Karpas-422 (cell line): Measurements from ENCODE around the gene ENC1. TPM values are rescaled to one million over a fixed set of nuclear protein-coding genes. Genes with fewer than 3 reads are reported as not detected.

ENCODE experiments used
- DNase-seq: peaks from one replicate; pipeline ENCODE4 v3.0.0-alpha.2; 2015
- H2AFZ ChIP-seq: fragments of 200-600 bp; sonication (generic); 2 replicates; pipeline ENCODE4 v1.6.1; 2014; ENCODE audit warnings: antibody characterized with exemption, low read length, mixed read lengths
- H3K27ac ChIP-seq: fragments of 200-600 bp; sonication (generic); 2 replicates; pipeline ENCODE4 v1.5.1; 2014; ENCODE audit warnings: mild to moderate bottlenecking, low read length, moderate library complexity
- H3K27me3 ChIP-seq: fragments of 200-600 bp; sonication (generic); 2 replicates; pipeline ENCODE4 v1.6.1; 2014; ENCODE audit warnings: low read length, mixed read lengths
- H3K36me3 ChIP-seq: fragments of 200-600 bp; sonication (generic); 2 replicates; pipeline ENCODE4 v1.6.1; 2014; ENCODE audit warnings: low read length, mixed read lengths; ENCODE audit not compliant: insufficient read depth
- H3K4me1 ChIP-seq: fragments of 200-600 bp; sonication (generic); 2 replicates; pipeline ENCODE4 v1.6.1; 2014; ENCODE audit warnings: mild to moderate bottlenecking, low read length, mixed read lengths
- H3K4me2 ChIP-seq: fragments of 200-600 bp; sonication (generic); 2 replicates; pipeline ENCODE4 v1.6.1; 2014; ENCODE audit warnings: low read length, low read depth, mild to moderate bottlenecking; ENCODE audit not compliant: poor library complexity, severe bottlenecking
- H3K4me3 ChIP-seq: fragments of 200-600 bp; sonication (generic); 2 replicates; pipeline ENCODE4 v1.5.1; 2014; ENCODE audit warnings: mild to moderate bottlenecking, antibody characterized with exemption, low read length, mixed read lengths
- H3K79me2 ChIP-seq: fragments of 200-600 bp; sonication (generic); 2 replicates; pipeline ENCODE4 v1.6.1; 2014; ENCODE audit warnings: mild to moderate bottlenecking, low read length, mixed read lengths
- H3K9ac ChIP-seq: fragments of 200-600 bp; sonication (generic); 2 replicates; pipeline ENCODE4 v1.6.0; 2014; ENCODE audit warnings: low read length
- H3K9me2 ChIP-seq: fragments of 200-600 bp; sonication (generic), shearing (Covaris generic); replicated peaks from 2 replicates; pipeline ENCODE4 v1.6.0; 2014; ENCODE audit warnings: mild to moderate bottlenecking, low read length, moderate library complexity; ENCODE audit not compliant: insufficient read depth
- H3K9me3 ChIP-seq: fragments of 300-700, 200-600 bp; sonication (generic); 2 replicates; pipeline ENCODE4 v1.6.1; 2014; ENCODE audit warnings: low read length, mixed read lengths
- H4K20me1 ChIP-seq: fragments of 200-600 bp; sonication (generic); 2 replicates; pipeline ENCODE4 v1.6.1; 2014; ENCODE audit warnings: mild to moderate bottlenecking, antibody characterized with exemption, low read length, low read depth; ENCODE audit not compliant: insufficient read depth
- total RNA-seq: library from RNA; depleted of rRNA; stranded (reverse); fragments of >200 nt; shearing (Covaris generic); gene quantifications from 2 replicates; pipeline ENCODE4 v1.2.3, GENCODE V29; 2014; ENCODE audit warnings: low replicate concordance

ENC1 gene
- total RNA-seq, 1 experiment from 2014 or later: 0.15 TPM

DNA sequence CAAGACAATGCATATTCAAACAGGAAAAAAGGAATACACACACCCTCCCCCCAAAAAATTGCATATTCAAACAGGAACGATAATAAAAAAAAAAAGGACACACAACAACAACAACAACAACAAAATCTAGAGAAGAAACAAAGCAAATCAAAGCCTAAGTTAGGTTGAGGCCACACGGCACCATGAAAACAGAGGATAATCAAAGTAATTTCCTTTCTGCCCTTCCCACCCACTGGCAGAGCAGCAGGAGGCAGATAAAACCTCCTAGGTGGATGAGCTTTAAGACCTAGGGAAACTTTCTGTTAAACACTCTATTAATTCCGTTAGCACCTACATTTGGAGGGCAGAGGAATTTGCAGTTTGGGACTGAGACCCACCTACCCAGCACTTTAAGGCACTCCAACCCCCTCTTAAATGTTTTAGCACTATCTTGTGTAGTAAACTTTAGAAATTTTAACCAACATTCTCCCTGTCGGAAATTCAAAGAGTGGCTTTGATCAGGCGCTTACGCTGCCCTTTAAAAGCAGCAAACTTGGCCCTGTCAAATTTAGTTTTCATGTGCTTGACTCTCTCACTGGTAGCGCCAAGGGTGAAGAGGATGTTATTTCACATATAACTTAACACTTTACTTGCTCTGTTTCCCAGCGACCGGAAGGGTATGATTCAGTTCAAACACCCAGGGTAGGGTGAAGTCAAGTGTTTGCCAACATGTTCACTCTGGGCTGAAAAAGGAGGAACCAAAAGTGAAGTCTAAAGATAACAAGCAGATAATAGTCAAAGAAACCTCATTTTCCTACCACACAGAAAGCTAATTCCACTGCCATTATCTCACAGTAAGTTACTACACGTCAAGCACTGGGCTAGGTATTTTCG is 9.2 kb downstream of the ENC1 start:
- H3K9me3 ChIP-seq: no peaks in the 10 kb centered on the region
- peak; percentile 83 for DNase-seq
- H3K9ac ChIP-seq: no peak overlapping the region; the same call in 1 of the 2 replicates
- H3K36me3 ChIP-seq: no peaks in the 10 kb centered on the region
- H3K4me3 ChIP-seq: no peak overlapping the region
- H3K27ac ChIP-seq: peak overlapping the region; percentile 8; the same call in 1 of the 2 replicates
- no peaks in the 10 kb centered on the region for H4K20me1 ChIP-seq
- peaks cover 20% of the 10 kb centered on the region for H3K4me1 ChIP-seq
- H3K9me2 ChIP-seq: no peaks in the 10 kb centered on the region
- H3K4me2 ChIP-seq: peak overlapping the region; percentile 39
- H2AFZ ChIP-seq: no peak overlapping the region
- H3K79me2 ChIP-seq: no peaks in the 10 kb centered on the region
- H3K27me3 ChIP-seq: no peaks in the 10 kb centered on the region

DNA sequence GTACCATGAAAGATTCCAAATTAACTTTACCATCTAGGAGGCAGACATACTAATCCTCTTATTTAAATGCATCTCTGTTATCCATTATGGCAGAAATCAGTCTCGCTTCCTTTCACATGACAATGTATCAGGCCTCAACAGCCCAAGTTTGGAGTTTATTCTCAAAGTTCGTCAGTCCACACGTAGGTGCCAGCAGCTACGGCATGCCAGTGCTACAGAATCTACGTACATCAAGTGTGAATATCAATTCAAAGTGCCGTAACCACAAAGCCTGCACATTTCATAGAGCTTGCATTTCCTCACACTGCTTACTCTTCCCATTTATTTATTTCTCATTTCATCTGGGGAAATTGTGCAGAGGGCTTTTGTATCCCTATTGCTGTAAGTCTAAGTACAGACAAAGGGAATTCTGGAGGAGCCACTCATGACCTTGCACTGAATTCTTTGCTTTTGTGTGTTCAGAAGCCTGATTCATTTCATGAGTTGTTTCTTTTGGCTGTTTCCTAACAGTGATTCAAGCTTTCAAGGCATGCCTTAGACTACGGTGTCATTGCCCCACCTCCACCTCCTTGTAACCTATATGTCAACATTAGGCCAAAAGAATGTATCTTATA is 10.0 kb downstream of the ENC1 start:
- H2AFZ ChIP-seq: no peak overlapping the region
- no peak overlapping the region for H3K4me2 ChIP-seq
- peaks cover 20% of the 10 kb centered on the region for H3K4me1 ChIP-seq
- no peaks in the 10 kb centered on the region for H3K27me3 ChIP-seq
- H3K36me3 ChIP-seq: no peaks in the 10 kb centered on the region
- H3K27ac ChIP-seq: no peak overlapping the region
- no peak for DNase-seq
- no peak overlapping the region for H3K4me3 ChIP-seq
- no peaks in the 10 kb centered on the region for H4K20me1 ChIP-seq
- no peaks in the 10 kb centered on the region for H3K9me2 ChIP-seq
- no peaks in the 10 kb centered on the region for H3K79me2 ChIP-seq
- H3K9ac ChIP-seq: no peak overlapping the region
- H3K9me3 ChIP-seq: no peaks in the 10 kb centered on the region

DNA sequence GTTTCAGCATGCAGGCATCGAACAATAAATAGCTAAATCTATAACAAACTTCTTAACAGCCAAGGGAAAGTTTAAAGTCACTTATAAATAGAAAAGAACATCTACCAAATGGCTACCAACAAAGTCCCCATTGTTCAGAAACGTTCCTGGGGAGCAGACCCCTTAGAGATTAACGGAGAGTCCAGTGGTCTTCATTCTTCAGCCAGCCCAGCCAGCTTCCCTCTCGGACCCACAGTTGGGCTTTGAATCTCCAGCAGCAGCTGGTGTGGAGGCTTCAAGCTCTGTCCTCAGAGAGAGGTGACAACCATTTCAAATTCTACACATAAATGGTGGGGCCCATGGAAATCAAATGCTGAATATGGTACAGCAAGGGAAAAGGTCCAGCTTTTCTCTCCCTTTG is 11.2 kb downstream of the ENC1 start:
- Histone ChIP-seq H2AFZ (no peak overlapping the region), H4K20me1 (no peaks in the 10 kb centered on the region), H3K27ac (no peak overlapping the region), H3K9me2 (no peaks in the 10 kb centered on the region), H3K9me3 (no peaks in the 10 kb centered on the region), H3K36me3 (no peaks in the 10 kb centered on the region), H3K79me2 (no peaks in the 10 kb centered on the region), H3K9ac (no peak overlapping the region), H3K4me1 (peaks cover 20% of the 10 kb centered on the region), H3K4me3 (no peak overlapping the region), H3K27me3 (no peaks in the 10 kb centered on the region), H3K4me2 (no peak overlapping the region)
- no peak for DNase-seq

DNA sequence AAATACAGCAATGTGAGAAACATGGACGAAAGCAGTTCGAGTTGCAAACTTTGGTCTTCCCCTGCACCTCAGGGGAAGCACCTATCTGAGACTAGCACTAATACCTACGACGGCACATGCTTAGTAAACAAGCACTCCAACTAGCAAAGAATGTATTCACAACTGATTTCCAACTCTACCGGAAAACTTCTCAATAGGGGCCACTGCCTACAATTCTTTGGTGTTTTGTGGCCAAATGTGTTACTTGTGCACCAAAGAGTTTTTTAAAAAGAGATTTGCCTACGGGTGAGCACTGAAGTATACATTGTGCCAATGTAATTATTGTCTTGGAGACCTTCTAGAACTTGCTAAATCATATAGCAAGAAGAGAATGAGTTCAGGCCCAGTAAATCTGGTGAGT is 12.2 kb downstream of the ENC1 start:
- Histone ChIP-seq H3K4me2 (no peak overlapping the region), H4K20me1 (no peaks in the 10 kb centered on the region), H3K27ac (no peak overlapping the region), H3K9ac (no peak overlapping the region), H3K4me1 (peaks cover 20% of the 10 kb centered on the region), H3K79me2 (no peaks in the 10 kb centered on the region), H3K27me3 (no peaks in the 10 kb centered on the region), H3K9me3 (no peaks in the 10 kb centered on the region), H3K4me3 (no peak overlapping the region), H3K9me2 (no peaks in the 10 kb centered on the region), H2AFZ (no peak overlapping the region), H3K36me3 (no peaks in the 10 kb centered on the region)
- DNase-seq: no peak

DNA sequence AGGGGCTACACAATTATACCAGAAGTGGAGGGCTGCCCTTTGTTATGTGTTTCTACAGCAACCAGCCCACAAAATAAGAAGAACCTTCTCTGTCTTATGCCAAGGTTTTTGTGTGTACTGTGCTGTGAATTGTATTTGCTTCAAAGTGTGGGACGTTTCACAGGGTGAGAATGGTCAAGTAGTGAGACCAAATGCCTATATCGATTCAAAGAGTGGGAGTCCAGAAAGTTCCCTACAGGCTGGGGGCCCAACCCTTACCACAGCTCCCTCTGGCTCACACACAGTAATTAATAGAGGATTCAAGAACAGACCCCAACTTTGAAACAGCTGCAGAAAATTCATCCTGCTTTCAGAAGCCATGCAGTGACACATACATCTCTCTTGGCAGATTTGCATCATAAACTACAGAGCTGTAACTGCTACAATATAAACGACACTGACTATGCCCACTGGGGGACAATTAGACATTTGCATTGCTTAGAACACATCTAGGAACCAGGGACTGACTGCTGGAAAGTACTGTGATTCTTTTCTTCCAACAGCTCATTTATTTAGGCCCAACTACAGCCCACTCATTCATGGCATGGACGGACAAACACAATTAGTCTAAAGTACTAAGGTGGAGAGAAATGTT is 12.8 kb downstream of the ENC1 start:
- H3K9me3 ChIP-seq: no peaks in the 10 kb centered on the region
- peaks cover 20% of the 10 kb centered on the region for H3K4me1 ChIP-seq
- no peaks in the 10 kb centered on the region for H3K79me2 ChIP-seq
- H3K36me3 ChIP-seq: no peaks in the 10 kb centered on the region
- H3K9me2 ChIP-seq: no peaks in the 10 kb centered on the region
- no peak overlapping the region for H2AFZ ChIP-seq
- H3K4me2 ChIP-seq: no peak overlapping the region
- H4K20me1 ChIP-seq: no peaks in the 10 kb centered on the region
- H3K27me3 ChIP-seq: no peaks in the 10 kb centered on the region
- no peak overlapping the region for H3K9ac ChIP-seq
- no peak overlapping the region for H3K4me3 ChIP-seq
- H3K27ac ChIP-seq: no peak overlapping the region
- no peak for DNase-seq

DNA sequence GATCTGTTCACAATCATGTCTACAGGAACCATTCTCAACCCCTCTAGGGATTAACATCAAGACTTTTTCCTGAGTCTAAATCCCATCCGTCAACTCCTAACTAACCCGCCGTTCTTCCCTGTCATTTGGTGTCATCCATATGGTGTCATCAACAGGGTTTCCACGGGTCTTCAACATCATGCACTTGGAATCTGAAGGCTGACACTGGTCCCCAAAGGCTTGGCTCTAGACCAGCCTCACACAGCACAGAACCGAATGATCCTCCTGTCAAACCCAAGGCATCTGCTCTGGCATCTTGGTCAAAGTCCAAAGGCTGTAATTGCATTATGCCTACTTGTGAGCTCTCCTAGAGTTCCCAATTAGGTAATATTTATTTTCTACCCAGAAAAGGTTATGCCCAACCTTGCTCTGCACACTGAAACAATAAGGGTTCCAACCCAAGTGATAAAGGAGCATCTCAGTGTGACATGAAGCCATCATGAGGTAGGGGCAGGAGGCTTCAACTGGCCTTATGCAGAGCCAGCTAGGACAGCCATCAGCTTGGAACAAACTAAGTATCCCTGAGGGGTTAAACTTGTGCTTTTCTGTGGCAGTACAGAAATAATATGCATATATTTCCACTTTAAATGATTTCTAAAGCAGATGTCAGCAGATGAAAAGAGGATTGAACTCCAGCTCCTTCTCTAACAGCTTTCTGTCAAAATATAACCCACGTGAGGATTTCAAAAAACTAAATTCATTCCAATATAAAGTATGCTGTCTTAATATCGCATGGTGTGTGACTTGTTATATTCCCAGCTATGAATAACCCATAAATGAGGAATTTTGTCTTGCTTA is 13.9 kb downstream of the ENC1 start:
- Histone ChIP-seq H3K4me1 (peaks cover 10% of the 10 kb centered on the region), H3K4me2 (no peak overlapping the region), H3K9me2 (no peaks in the 10 kb centered on the region), H4K20me1 (no peaks in the 10 kb centered on the region), H3K27ac (no peak overlapping the region), H2AFZ (no peak overlapping the region), H3K9me3 (no peaks in the 10 kb centered on the region), H3K9ac (no peak overlapping the region), H3K36me3 (no peaks in the 10 kb centered on the region), H3K79me2 (no peaks in the 10 kb centered on the region), H3K4me3 (no peak overlapping the region), H3K27me3 (no peaks in the 10 kb centered on the region)
- DNase-seq: no peak

DNA sequence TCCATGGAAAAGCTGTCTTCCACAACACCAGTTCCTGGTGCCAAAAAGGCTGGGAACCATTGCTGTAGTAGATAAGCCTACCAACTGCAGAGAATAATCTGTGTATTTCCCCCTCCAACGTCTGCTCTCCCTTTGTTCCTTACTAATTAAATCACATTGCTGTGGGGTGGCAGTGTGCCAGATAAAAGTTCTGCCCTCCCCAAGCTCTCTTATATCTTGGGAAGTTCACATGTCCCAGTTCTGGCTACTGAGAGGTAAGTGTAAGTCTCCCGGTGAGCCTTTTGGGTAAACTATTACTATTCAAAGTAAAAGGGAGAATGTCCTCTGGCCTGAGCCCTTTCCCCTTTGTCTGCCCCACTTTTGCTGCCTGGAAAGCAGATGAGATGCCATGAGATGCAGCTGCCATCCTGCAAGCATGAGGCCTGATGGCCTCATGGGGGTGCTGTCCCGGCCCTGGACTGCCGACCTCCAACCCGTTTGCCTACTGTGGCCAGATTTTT is 14.7 kb downstream of the ENC1 start:
- Histone ChIP-seq H3K4me1 (peaks cover 4% of the 10 kb centered on the region; the same call in 1 of the 2 replicates), H3K4me2 (no peak overlapping the region), H3K27me3 (no peaks in the 10 kb centered on the region), H2AFZ (no peak overlapping the region), H3K27ac (no peak overlapping the region), H4K20me1 (no peaks in the 10 kb centered on the region), H3K9me3 (no peaks in the 10 kb centered on the region), H3K9ac (no peak overlapping the region), H3K79me2 (no peaks in the 10 kb centered on the region), H3K4me3 (no peak overlapping the region), H3K9me2 (no peaks in the 10 kb centered on the region), H3K36me3 (no peaks in the 10 kb centered on the region)
- DNase-seq: no peak
